Stimulated activated CD4-positive, alpha-beta T cell treated with anti-CD3 and anti-CD28 coated beads, Interleukin-15, amount 100 ng/mL, for 24 hours (primary cell): ENCODE results near the gene LIMK2.
"Not testable (repeated sequence)": the region's sequence is repeated elsewhere in the genome, so short reads cannot be mapped to it uniquely, and the experiment has no call there.

ENCODE experiments used
- DNase-seq: peaks from one replicate; pipeline ENCODE4 v3.0.0-alpha.2; 2020

The LIMK2 gene

GRCh38 chr22:31295360-31295759 lies 83.3 kb downstream of the LIMK2 start:
- no peak for DNase-seq

- DNase-seq: no peak
These were observed 83.9 kb downstream of the LIMK2 start for GRCh38 chr22:31295831-31296657.

- DNase-seq: no peak
These were observed 88.8 kb downstream of the LIMK2 start for GRCh38 chr22:31300896-31301295.

GRCh38 chr22:31302006-31302405 lies 89.9 kb downstream of the LIMK2 start:
- no peak for DNase-seq

GRCh38 chr22:31302537-31302936 lies 90.4 kb downstream of the LIMK2 start:
- DNase-seq: no peak

GRCh38 chr22:31305194-31305593 lies 93.1 kb downstream of the LIMK2 start:
- no peak for DNase-seq

GRCh38 chr22:31308181-31308580 lies 96.1 kb downstream of the LIMK2 start:
- DNase-seq: no peak

- DNase-seq: peak; percentile 77
These were observed 101.5 kb downstream of the LIMK2 start for GRCh38 chr22:31313366-31314147.

GRCh38 chr22:31314220-31314619 lies 102.1 kb downstream of the LIMK2 start:
- DNase-seq: not testable (repeated sequence)

GRCh38 chr22:31321421-31321820 lies 109.3 kb downstream of the LIMK2 start:
- DNase-seq: no peak

- DNase-seq: no peak
These were observed 111.8 kb downstream of the LIMK2 start for GRCh38 chr22:31323578-31324550.

GRCh38 chr22:31326877-31327276 lies 114.8 kb downstream of the LIMK2 start:
- DNase-seq: no peak

GRCh38 chr22:31327806-31328543 lies 115.9 kb downstream of the LIMK2 start:
- no peak for DNase-seq

- no peak for DNase-seq
These were observed 116.5 kb downstream of the LIMK2 start for GRCh38 chr22:31328544-31328960.

- no peak for DNase-seq
These were observed 116.9 kb downstream of the LIMK2 start for GRCh38 chr22:31329029-31329428.
